ENCODE measurements around the gene DPEP3.
"Not testable (repeated sequence)": the region's sequence is repeated elsewhere in the genome, so short reads cannot be mapped to it uniquely, and the experiment has no call there.

The DPEP3 gene

DNA sequence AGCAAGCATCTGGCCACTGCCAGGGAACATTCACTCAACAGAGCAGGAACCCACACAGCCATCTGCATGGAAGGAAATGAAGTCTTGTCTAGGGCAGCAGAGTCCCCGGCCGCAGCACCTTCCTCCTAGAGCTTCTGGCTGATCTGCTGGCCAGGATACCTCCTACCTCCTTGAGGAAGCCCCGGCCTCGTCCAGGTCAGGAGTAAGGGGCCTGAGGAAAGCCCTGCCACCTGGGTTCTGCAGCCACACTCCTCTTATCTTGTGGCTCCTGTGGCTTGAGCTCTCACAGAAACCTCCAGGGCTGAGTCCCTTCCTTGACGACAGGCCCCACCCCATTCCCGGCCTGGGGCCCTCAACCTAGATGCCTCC is 13.7 kb upstream of the DPEP3 start:
- DNase-seq (ENCODE audit: low read depth in 3 of 3): not testable (repeated sequence)

GRCh38 chr16:67993207-67994039 is 13.1 kb upstream of the DPEP3 start:
- DNase-seq (ENCODE audit: low read depth in 3 of 3): peak; percentile 74 to 77 (median 75)

- DNase-seq (ENCODE audit: low read depth in 3 of 3): no peak
These were observed 12.4 kb upstream of the DPEP3 start for GRCh38 chr16:67992661-67993206.

DNA sequence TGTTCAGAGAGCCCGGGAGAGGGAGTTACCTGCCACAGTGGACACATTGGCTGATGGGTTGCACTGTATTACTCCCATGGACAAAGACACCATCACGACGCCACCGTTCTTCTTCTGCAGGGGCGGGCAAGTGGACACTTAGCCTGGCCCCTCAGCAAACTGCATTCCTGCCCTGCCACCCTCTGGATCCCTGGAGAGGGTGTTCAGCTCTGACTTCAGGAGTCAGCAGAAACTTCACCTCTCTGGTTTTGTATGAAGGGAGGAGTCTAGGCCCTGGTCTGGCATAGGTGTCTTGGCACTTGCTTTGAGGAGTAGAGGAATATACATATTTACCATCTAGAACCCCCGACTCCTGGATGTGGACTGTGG is 9.7 kb upstream of the DPEP3 start:
- DNase-seq (ENCODE audit: low read depth in 3 of 3): no peak

- DNase-seq (ENCODE audit: low read depth in 3 of 3): no peak
These were observed 9.2 kb upstream of the DPEP3 start for GRCh38 chr16:67989322-67990017.

GRCh38 chr16:67988675-67989074 is 8.4 kb upstream of the DPEP3 start:
- DNase-seq (ENCODE audit: low read depth in 3 of 3): no peak

DNA sequence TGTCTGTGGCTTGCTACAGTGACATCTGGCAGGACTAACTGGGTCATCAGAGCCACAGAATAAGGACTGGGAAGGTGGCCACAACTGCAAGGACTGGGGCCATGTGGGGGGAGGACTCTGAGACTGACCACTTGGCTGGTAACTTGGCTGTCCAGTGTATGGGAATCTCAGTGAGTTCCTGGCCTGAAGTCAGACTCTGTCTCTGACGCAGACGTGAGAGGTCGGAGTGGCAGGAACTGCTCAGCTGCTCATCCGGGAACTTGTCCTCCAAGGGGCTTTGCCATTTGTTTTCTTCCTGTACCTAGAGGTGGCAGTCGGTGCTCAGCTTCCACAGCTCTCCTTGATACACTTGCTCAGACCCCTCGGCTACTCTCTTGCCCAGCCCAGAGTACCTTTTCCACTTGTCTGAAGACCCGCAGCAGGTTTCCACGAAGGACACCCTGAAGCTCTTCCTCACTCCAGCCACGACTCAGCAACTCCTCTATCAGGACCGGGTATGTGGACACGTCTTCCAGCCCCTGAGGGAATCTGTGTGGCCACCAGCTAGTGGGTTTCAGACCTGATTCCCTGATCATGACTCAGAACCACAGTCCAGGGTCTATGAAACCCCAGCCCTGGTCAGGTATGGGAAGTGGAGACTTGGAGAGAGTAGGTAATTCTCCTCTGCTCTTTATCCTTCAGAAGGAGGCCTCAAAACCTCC is 7.3 kb upstream of the DPEP3 start:
- DNase-seq (ENCODE audit: low read depth in 3 of 3): no peak

DNA sequence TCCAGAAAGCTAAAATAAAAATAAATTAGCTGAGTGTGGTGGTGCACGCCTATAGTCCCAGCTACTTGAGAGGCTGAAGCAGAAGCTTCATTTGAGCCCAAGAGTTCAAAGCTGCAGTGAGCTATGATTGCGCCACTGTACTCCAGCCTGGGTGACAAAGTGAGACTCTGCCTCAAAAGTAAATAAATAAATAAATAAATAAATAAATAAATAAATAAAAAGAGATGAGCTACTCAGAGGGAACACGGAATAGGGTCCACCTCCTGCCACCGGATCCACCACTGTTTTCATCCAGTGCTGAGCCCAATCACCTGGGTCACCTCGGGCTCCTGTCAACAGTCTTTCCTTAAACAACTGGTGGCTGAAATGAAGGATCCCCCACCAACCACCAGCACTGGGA is 6.7 kb upstream of the DPEP3 start:
- no peak for DNase-seq (ENCODE audit: low read depth in 3 of 3)

DNA sequence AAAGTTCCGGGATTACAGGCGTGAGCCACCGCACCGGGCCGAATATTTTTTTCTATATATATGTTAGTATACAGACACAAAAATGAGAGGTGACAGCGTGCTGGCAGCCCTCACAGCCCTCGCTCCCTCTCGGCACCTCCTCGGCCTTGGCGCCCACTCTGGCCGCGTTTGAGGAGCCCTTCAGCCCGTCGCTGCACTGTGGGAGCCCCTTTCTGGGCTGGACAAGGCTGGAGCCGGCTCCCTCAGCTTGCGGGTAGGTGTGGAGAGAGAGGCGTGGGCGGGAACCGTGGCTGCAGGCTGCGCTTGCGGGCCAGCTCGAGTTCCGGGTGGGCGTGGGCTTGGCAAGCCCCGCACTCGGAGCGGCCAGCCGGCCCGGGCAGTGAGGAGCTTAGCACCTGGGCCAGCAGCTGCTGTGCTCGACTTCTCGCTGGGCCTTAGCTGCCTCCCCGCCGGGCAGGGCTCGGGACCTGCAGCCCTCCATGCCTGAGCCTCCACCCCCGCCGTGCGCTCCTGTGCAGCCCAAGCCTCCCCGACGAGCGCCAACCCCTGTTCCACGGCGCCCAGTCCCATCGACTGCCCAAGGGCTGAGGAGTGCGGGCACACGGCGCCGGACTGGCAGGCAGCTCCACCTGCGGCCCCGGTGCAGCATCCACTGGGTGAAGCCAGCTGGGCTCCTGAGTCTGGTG is 1.9 kb upstream of the DPEP3 start:
- no peak for DNase-seq (ENCODE audit: low read depth in 3 of 3)

DNA sequence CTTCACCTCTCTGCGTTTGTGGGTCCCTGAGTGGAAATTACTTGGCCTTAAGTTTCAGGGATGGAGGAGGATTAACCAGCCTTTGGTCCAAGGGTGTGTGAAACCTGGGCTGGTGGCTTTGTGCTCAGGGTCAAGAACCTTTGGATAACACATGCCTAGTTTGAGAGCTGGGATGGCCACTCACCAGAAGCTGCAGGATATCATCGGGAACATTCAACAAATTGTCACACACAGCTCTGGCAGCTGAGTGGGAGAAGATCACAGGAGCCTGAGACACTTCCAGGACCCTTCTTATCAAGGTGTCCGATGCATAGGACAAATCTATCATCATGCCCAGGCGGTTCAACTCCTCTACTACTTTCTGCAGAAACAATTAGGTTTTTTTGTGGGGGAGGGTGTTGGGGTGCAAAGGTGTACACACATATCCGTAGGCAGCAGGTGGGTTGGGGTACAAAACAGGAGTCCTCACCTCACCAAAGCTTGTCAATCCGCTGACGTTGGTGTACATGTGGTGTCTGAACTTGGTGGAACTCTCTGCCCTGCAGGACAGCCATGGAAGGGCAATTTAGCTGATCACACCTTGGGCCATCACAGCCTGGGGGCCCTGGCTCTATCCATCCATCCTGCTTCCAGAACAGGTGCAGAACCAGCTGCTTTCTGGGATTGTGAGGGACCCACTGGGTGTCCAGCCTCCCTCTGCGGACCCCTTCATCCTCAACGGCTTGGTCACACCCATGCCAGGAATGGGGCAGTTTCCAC is 2.7 kb downstream of the DPEP3 start:
- DNase-seq (ENCODE audit: low read depth in 3 of 3): no peak

DNA sequence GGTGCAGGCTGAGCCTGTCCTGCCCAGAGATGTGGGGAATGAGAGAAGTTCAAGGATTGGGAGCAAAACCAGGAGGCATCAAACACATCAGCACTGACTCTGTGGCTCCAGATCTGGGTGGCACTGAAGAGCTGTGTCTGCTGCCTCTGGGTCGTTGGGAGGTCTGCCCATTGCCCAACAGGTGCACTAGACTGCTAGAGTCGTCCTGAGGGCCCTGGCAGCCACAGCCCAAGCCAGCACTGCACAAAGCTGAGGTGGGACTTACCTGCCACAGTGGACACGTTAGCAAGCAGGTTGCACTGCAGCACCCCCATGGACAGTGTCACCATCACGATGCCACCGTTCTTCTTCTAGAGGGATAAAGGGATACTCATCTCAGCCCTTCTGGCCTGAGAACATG is 3.3 kb downstream of the DPEP3 start:
- no peak for DNase-seq (ENCODE audit: low read depth in 3 of 3)

- no peak for DNase-seq (ENCODE audit: low read depth in 3 of 3)
These were observed 4.1 kb downstream of the DPEP3 start for GRCh38 chr16:67976205-67976604.

- DNase-seq (ENCODE audit: low read depth in 3 of 3): no peak
These were observed 4.8 kb downstream of the DPEP3 start for GRCh38 chr16:67975321-67976105.

DNA sequence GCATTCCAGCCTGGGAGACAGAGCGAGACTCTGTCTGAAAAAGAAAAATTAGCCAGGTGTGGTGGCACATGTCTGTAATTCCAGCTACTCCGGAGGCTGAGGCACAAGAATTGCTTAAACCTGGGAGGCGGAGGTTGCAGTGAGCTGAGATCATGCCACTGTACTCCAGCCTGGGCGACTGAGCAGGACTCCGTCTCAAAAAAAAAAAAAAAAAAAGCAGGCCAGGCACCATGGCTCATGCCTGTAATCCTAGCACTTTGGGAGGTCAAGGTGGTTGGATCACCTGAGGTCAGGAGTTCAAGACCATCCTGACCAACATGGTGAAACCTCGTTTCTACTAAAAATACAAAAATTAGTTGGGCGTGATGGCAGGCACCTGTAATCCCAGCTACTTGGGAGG is 8.0 kb downstream of the DPEP3 start:
- not testable (repeated sequence) for DNase-seq (ENCODE audit: low read depth in 3 of 3)

DNA sequence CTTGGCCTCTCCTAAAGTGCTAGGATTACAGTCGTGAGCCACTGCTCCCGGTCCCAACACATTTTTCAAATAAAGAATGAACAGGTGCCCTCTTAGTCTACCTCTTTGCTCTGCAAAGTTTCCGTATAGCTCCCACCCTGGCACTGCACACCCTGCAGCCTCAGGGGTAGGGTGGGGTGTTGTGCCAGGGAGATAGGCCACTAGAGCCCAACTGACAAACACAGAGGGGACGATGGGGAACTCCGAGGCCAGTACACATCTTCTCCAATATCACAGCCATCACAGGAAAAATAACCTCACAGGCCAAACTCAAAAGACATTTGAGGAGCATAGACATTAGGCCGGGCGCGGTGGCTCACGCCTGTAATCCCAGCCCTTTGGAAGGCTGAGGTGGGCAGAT is 9.2 kb downstream of the DPEP3 start:
- no peak for DNase-seq (ENCODE audit: low read depth in 3 of 3)

DNA sequence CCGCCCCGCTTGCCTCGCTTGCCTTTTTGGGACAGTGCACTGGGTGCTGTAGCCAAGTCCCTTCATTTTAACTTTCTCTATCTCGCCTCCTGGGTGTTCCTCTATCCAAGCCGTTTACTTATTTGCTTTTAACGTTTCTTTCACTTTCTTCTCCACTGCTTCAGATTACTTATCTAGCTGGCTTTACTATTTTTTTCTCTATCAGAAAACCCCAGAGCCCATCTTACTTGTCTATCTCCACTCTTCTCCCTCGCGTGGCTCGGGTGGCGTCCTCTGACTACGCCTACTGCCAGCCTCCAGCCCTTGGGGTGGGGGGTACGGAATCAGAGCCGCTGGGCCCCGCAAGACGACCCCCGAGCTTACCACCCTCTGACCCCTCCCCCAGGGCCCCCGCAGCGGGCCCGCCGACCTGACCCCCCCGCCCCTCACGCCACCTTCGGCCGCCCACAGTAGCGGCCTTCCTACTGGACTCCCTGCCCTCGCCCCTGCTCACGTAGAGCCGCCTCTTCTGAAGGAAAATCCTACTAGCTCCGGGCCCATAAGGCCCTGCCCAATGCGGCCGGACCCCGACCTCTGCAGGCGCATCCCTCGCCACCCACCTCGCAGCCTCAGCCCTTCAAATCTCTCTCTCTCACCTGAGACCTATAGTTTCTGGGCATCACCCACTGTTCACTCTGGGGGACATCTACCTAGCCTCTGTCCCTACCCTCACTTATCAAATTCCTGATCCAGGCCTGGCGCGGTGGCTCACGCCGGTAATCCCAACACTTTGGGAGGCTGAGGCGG is 10.9 kb downstream of the DPEP3 start:
- DNase-seq (ENCODE audit: low read depth in 3 of 3): no peak

DNA sequence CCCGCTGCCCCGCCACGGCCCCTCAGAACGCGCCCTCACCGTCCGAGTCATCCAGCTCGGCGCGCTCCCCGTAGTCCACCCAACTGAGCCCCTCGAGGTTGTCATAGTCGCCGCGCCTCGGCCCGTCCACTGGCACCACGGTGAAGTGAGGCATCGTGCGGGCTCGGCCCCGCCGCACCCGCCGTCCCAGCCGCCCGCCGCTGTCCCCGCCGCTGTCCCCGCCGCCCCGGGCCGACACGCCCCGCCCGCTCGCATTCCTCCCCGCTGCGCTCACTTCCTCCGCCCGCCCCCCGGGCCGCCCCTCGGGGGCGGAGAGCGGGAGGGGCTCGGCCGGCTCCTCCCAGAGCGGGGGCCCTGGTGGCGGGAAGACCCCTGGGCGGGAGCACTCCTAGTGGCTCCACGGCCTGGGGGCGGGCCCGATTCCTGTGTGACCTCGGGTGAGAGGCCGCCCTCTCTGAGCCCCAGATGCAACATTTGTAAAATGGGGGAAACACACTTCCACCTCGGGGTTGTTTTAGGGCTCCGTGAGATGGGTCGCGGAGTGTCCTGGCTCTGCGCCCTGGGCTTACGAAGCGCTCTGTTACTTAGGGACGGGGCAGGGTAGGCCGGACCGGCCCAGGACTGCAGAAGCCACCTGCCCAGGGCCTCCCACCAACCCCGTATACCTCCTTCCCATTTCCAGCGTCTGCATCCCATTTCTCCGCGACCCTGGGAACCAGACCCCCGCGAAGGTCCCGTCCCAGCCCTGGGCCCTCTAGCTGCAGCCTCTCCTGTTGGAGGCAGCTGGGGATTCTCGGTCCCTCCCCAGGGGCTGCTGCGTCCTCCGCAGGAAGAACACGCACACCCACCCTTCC is 11.7 kb downstream of the DPEP3 start, which contains the start of gene SLC12A4:
TSS of gene SLC12A4 (minus strand) at position 238 of the 854 bp plus-strand sequence. CDS start at position 154, 84 bp downstream.
- DNase-seq (ENCODE audit: low read depth in 3 of 3): peak; percentile 73 to 85 (median 82)

GRCh38 chr16:67967958-67968399 is 12.3 kb downstream of the DPEP3 start:
- DNase-seq (ENCODE audit: low read depth in 3 of 3): peak in 1 of 3 donors; percentile 38

Measured in stimulated activated CD4-positive, alpha-beta T cell treated with anti-CD3 and anti-CD28 coated beads, TNF-alpha, amount 100 ng/mL, for 48 hours (primary cell).